GM04503 (cell line): ENCODE data around the gene PTPRN2.
"Not testable (repeated sequence)": the region's sequence is repeated elsewhere in the genome, so short reads cannot be mapped to it uniquely, and the experiment has no call there.

Experiments used
- DNase-seq: peaks from one replicate; pipeline ENCODE4 v3.0.0-alpha.2; 2012; ENCODE audit warnings: low read depth

The PTPRN2 gene

DNA sequence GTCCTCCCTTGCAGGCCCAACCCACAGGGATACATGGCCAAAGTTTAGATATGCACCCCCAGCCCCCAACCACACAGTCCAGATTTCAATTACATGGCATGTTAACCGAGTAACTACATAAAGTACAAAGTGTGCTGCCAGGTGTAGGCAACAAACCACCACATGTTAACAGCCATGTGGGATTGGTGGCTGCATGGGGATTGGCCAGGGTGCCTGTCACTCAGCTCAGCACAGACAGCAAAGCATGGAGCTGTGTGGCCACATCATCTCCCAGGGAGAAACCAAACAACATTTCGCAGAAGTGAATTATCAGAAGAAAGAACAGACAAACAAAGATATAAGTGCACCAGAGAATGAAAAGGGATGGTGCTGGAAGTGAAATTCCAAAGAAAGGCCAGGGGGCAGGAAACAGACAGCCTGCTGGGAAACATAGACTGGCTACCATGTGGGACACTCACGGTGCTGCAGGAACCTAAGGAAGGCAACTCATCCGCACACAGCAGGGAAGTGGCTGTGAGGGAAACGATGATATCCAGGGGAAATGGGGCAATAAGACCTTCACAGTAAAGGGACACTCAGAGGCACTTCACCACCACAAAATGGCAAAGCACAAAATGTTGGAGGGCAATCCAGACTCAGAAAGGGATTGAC lies 171.2 kb downstream of the PTPRN2 start:
- DNase-seq = no peak

DNA sequence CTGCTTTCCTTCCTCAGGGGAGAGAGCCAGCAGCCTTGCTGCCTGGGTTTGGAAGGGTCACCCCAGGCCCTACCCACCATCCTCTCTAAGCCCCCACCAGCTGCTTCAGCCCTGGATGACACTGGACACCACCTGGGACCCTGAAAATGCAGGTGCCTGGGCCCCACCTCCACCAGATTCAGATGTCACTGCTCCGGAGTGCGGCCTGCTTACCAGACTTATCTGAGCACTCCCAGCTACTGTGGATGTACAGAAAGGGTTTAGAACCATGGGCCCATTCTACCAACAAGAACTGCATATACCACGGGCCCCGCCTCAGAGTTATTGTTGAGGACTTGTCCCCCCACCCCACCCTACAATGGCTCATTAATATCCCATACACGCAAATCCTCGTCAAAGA lies 172.3 kb downstream of the PTPRN2 start:
- DNase-seq = no peak

DNA sequence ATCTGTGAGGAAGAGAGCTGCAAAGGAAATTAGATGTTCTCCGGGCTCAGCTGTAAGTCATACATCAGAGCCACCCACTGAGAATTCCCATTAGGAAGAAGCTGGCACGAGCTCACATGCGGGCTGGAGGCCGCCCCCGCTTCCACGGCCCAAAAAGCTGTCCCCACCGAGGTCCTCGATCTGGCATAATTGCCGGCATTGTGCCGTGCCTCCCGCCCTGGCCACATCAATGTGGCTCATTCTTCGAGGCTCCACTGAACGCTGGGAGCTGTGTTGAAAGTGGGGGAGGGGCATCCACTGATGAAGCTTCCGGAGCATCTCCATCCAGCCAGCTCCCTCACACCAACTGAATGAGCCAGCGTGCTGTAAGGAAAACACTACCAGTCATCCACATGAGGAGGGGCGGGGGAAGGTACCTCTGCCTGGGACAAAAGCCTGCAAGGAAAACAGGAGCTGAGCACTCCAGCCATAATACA lies 173.1 kb downstream of the PTPRN2 start:
- DNase-seq = no peak

DNA sequence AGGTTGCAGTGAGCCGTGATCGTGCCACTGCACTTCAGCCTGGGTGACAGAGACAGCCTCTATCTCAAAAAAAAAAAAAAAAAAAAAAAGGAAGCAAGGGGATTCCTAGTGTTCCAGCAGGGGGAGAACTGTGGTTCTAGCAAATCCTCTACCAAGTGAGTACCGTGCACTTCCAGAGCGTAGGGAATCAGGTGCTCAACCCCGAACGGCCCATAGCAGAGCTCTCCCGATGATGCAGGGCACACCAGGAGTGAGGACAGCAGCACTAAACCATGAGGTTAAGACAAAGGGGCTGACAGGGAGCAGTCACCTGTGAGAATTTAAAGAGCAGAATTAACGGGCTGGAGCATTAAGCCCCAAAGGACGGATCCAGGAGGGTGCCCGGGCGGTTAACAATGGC lies 173.6 kb downstream of the PTPRN2 start:
- DNase-seq = no peak

DNA sequence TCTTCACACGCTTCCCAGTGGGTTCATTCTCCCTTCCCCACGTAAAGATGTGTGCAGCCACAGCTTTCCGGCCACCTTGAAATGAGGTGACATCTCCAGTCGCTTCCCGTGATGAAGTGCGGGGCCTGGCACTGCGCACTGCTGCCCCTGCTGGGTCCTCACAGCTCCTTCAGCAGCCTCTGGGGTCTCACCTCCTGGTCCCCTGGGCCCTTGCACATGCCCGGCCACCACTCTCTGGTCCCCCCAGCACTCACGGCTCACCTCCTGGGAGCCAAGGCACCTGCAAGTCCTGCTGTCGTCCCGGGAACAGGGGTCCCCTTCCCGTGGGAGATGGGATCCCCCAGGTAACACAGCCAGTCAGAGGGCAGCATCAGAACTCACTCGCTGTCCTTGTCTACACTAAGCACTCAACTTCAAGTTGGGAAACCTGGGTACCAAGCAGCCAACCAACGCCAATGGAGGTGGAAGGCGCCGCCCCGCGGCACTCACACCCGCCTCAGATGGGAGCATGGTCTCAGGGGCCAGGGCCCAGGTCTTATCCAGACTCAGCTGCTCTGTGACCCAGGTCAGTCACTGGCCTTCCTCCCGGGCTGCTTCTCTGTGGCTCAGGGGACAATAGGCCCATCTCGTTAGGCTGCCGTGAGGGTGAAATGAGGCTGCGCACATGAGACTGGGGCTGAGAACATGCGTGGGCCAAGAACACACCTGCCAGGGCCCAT lies 176.2 kb downstream of the PTPRN2 start:
- DNase-seq = no peak

DNA sequence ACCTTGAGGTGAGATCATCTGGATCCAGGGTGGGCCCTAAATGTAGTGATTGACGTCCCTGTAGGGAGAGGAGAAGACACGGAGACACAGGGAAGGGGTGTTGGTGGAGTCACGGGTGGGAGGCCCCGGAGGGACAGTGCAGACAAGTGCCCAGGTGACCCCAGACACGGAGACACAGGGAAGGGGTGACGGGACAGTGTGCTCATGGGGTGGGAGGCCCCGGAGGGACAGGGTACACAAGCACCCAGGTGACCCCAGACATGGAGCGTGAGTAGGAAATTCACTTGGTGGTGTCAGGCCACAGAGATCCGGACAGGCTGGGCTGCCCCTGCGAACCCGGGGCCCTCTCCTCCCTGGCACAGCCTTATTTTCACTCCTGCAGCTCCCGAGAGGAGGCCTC lies 176.9 kb downstream of the PTPRN2 start:
- DNase-seq = no peak

- DNase-seq = no peak
Observed at GRCh38 chr7:158409816-158410330, 177.8 kb downstream of the PTPRN2 start.

DNA sequence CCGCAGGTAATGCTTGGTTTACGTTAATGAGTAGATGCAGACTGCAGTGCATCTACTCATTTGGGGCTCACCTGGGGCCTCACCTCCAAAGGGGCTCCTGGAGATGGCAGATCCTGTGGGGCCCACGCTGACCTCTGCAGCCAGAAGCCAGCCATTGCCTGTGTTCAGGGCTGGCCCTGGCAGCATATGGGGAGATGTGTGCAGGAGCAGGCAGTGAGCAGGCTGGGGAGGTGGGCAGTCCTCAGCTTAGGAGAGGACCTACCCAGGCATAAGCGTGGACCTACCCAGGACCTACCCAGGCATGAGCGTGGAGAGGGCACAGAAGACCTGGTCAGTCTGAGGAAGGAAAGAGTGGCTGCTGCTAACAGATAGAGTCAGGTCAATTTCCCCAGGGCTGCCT lies 178.5 kb downstream of the PTPRN2 start:
- no peak for DNase-seq

- DNase-seq = no peak
Observed at GRCh38 chr7:158408318-158408920, 179.2 kb downstream of the PTPRN2 start.

DNA sequence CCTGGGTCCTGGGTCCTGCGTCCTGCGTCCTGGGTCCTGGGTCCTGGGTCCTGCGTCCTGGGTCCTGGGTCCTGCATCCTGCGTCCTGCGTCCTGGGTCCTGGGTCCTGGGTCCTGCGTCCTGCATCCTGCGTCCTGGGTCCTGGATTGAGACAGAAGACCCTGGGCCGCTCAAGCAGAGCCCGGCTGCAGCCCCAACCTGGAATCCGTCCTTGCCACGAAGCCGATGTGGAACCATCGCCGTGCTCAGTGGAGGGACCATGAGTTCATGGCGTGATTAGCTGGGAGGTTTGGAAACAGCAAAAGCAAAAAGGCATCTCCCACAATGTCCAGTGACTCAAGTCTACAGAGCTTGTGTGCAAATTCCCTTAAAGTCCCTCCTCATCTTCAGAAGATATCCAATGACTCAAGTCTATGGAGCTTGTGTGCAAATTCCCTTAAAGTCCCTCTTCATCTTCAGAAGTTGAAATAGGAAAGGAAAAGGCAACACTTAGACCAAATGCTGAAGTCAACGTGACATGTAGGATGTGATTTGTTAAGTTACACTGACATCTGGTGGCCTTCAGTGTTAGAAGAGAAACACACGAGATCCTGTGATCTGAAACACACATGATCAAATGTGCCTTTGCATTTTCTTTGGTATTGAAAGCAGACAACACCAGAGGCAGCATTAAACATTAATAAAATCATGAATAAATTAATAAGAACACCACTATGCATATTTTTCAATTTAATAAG lies 179.9 kb downstream of the PTPRN2 start:
- peak; percentile 2 for DNase-seq

- no peak for DNase-seq
Observed at GRCh38 chr7:158406801-158407200, 180.8 kb downstream of the PTPRN2 start.

- DNase-seq = no peak
Observed at GRCh38 chr7:158406364-158406763, 181.3 kb downstream of the PTPRN2 start.

GRCh38 chr7:158405771-158406170 lies 181.9 kb downstream of the PTPRN2 start:
- DNase-seq = not testable (repeated sequence)

DNA sequence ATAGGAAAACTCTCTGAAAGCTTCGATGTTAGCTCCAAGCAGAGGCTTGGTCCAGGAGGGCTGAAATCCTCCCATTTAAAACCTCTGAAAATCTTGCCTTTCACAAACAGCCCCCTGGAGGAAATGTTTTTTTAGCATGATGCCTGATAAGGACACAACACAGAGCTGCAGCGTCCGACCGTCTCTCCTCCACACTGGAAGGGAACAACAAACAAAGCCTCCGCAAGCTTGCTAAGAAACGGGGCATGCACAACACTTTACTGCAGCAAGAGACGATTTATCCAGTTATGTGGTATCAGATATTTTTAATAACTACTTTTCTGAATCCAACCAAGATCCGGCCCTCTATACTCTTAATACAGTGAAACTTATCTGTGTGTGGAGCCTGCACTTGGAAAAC lies 182.3 kb downstream of the PTPRN2 start:
- no peak for DNase-seq

GRCh38 chr7:158404031-158404761 lies 183.4 kb downstream of the PTPRN2 start:
- no peak for DNase-seq

- no peak for DNase-seq
Observed at GRCh38 chr7:158403013-158403821, 184.4 kb downstream of the PTPRN2 start.

DNA sequence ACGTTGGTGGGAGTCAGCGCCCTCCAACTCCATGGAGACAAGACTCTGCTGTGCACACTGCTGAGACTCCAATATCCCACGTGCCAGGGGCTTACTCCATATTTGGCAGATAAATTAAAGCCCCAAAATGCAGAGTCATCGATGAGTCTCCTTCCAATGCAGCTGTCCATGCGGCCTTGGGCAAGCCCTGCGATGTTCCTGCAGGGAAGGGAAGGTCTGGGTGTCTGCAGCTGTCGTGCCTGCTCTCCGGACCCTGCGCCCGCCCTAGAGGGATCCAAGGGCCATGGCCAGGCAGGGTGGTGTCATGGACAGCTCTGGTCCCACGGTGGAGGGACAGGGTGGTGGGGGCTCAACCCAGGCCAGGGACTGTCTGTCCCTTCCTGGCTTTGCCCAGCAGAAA lies 185.2 kb downstream of the PTPRN2 start:
- no peak for DNase-seq

DNA sequence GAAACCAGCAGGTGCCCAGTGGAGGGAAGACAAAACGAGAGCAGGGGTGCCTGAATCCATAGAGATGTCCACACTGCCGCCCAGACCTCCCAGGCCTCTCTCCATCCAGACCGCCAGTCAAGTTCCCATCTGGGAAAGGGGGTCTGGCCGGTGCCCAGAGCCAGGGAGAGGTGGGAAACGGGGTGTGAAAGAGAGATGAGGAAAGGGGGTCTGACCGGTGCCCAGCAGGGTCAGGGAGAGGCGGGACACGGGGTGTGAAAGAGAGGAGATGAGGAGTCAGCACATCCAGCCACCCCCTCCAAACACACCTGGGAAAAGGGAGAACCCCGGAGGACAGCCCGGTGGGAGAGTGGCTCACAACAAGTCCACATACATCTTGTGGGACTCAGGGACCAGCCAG lies 185.8 kb downstream of the PTPRN2 start:
- DNase-seq = no peak

DNA sequence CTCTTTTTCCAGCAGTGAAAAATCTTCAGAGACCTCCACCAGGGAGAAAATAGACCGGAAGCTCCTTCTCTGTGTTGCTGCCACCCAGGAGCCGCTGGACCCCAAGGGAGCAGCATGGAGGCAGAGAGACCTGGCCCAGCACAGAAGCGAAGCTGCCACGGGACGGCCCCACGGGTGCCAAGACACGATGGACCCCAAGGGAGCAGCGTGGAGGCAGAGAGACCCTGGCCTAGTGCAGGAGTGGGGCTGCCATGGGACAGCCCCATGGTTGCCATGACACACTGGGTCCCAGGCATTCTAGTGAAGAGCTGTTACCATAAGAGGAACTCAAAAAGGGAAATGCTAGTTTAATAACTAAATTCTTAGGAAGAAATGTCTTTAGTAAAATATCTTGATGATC lies 186.3 kb downstream of the PTPRN2 start:
- DNase-seq = no peak

DNA sequence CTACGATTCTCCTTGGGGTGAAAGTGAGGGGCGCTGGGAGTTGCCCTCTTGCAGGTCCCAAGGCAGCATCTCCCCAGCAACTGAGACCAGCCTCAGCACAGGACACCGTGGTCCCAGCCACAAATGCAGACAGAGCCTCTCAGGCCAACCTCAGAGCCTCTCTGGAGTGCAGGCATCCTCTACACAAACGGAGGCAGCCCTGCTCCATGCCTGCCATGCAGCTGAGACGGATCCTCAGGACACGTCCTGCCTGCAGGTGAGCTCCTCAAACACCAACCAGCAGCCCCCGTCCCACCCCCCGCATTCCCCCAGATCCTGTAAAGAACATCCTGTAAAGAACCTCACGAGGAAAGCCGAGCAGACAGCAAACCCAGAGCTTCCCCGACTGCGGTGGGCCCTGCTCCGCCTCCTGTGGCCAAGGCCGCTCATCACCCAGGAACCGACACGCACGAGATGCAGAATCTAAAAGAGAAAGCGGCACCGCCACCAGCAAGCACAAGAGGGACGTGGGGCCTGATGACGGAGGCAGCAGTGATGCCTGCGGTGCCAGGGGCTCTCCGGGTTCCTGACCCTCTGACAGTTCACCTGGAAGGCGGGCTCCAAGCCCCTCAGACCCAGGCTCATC lies 186.9 kb downstream of the PTPRN2 start:
- no peak for DNase-seq
